ENCODE data around the gene SSUH2.

The SSUH2 gene

DNA sequence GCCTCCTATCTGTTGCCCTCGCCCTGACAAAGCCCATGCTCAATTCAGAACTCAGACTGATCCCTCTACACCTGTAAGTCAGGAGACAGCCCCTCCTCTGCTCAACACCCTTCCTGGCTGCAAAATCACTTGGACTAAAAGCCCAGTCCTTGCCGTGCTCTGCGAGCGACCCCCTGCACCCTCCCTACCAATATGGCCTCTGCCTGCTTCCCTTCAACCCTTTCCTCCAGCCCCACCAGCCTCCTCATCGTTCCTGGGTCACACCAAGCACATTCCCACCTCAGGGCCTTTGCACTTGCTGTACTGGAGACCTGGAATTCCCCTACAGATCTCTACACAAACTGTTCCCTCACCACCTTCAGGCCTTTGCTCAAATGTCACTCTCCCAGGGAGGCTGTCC lies 5.2 kb upstream of the SSUH2 start:
- Histone ChIP-seq H3K4me3 (no peak overlapping the region), H3K27ac (no peak overlapping the region)
- TF ChIP-seq, protein P1, sequence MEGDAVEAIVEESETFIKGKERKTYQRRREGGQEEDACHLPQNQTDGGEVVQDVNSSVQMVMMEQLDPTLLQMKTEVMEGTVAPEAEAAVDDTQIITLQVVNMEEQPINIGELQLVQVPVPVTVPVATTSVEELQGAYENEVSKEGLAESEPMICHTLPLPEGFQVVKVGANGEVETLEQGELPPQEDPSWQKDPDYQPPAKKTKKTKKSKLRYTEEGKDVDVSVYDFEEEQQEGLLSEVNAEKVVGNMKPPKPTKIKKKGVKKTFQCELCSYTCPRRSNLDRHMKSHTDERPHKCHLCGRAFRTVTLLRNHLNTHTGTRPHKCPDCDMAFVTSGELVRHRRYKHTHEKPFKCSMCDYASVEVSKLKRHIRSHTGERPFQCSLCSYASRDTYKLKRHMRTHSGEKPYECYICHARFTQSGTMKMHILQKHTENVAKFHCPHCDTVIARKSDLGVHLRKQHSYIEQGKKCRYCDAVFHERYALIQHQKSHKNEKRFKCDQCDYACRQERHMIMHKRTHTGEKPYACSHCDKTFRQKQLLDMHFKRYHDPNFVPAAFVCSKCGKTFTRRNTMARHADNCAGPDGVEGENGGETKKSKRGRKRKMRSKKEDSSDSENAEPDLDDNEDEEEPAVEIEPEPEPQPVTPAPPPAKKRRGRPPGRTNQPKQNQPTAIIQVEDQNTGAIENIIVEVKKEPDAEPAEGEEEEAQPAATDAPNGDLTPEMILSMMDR (IDR thresholded peaks at IDR 0.05) = no peak
- no peak for DNase-seq (ENCODE audit: low spot score)

DNA sequence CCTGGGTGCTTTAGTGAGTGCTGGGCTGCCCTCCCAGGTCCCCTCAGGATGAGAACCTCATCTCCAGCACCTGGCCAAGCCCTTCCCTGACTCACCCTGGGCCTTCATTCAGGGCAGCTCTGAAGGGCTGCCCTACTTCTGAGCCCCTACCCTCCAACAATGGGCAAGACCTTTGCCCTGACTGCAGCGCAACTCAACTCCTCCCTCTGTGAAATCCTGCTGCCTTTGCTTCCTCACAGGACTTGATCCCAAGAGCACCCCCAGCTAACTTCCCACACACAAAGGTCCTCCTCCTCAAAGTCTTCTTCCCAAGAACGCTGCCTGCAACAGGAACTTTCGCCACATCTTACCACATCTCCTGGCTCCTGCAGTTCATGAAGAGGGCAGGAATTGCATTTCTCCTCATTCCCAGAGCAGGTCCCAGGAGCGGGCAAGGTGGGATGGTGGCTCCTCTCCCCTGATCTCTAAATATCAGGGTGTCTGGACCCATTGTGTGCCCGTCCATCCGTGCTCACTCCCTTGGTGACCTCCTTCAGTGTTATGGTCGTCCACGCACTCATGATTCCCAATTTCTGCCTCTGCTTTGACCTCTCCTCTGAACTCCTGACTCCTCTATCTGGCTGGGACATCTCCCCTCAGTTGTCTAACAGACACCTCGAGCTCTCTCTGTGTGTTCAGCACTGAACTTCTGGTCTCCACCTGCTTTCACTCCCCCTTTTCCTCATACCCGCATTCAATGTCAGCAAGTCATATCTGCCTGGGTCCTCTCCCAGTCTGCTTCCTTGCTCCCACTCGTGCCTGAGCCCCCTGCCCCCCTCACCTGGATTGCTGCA lies 4.5 kb upstream of the SSUH2 start:
- no peak for DNase-seq (ENCODE audit: low spot score)
- TF ChIP-seq, protein P1 (IDR thresholded peaks at IDR 0.05) = no peak
- H3K4me3 ChIP-seq = no peak overlapping the region
- no peak overlapping the region for H3K27ac ChIP-seq

DNA sequence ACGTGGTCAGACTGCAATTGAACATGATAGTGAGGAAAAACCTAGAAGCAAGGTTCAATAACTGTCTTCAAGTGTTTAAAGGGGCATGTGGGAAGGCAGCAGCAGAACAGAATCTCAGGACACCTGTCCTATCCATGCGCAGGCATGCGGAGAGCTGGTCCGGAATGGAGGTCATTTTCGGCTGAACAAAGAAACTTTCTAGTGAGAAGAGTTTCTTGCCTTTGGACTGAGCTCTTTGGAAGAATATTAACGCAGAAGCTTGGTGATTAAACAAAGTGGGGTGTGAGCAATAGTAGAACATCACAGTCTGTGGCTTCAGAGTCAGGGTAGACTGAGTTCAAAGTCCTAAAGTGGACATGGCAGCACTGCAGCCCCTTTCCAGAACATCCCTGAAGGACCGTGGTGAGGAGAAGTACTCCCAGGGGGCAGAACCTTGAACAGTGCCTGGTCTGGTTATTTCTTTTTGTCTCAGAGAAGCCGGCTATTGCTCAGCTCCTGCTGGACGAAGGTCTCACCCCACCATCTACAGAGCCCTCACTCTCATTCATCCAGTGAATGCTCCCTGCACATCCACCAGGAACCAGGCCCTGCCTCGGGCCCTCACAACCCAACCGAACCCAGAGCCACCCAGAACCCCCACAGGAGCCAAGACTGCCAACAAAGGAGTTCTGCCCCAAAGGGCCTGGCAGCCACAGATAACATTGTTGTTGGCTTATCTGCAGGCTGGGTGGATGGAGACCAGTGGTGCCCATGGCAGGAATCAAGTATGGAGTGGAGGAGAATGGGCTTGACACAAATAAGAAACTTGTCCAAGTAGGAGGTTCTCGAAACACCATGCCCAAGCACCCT lies 2.8 kb upstream of the SSUH2 start:
- TF ChIP-seq, protein P1 (IDR thresholded peaks at IDR 0.05) = no peak
- no peak for DNase-seq (ENCODE audit: low spot score)
- no peak overlapping the region for H3K27ac ChIP-seq
- no peak overlapping the region for H3K4me3 ChIP-seq

DNA sequence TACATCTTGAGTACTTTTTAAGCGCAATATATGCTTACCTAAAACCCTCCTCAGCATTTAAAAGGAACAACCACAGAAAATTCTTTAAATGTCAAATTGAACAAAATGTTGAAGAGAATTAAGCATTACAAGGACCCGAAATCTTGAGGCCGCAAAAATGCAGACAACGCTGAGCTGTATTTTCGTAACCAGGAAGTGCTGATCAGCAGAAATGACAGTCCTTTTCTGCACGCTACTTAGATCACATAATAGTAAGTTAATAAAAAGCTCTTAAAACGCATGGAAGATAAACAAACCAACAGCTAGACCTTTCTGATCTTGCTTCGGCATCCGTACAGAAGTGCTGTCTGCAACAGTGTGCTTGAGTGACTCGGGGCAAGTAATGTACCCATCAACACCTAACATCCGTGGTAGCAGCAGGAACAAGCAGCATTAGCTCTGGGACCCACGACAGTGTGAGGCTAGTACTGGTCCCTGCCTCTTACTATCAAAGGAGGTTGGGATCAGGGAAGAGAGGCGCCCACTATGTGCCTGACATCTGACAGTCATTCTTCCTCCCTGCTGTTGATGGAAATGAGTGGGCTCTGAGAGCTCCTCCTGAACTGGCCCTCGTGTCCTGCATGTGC lies 1.8 kb upstream of the SSUH2 start:
- Histone ChIP-seq H3K4me3 (no peak overlapping the region), H3K27ac (no peak overlapping the region)
- TF ChIP-seq, protein P1 (IDR thresholded peaks at IDR 0.05) = no peak
- DNase-seq (ENCODE audit: low spot score) = no peak

DNA sequence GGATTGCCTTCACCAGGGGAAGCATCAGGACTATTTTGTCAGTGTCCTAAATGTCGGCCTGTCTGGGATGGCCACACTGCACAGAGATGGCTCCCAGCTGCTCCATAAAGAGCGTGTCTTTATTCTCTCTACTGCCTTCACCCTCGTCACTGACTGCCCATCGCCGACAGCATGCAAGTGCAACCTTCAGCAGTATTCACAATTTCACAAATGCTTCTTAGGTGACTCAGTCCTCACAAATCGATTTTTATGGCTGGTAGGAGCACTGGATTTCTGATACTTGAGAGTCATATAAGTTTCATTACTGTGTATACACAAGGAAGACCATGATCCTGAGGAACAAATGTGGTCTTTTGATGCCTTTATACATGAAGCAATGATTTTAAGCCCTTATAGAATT lies 1.1 kb upstream of the SSUH2 start:
- DNase-seq (ENCODE audit: low spot score) = no peak
- no peak overlapping the region for H3K27ac ChIP-seq
- H3K4me3 ChIP-seq = no peak overlapping the region
- TF ChIP-seq, protein P1 (IDR thresholded peaks at IDR 0.05) = no peak

DNA sequence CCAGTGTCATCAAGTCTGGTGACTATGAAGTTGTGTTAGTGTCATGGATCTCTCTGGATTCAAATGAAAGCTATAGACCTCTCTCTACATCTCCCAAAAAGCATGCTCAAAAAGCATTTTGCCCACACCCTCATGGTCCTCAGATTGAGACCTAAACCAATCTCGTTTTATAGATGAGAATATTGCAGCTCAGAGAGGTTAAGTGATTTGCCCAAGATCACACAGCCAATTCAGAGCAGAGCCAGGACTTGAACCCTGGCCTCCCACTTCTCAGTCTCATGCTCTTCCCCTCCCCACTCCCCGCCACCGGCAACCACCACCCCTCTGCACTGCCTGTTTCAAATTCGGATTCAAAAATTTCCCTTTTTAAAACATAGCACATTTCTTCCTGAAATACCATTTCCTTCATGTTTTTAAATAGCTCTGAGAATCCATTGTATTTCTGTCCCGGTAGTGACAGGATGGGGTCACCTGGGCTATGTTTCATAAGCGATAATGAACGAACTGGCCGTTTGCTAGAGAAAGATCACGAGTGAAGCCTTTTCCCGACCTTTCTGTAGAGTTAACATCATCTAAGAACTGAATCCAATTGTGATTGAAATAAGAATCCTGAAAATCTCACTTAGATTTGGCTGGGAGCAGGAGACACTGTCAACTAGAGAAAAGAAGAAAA lies 769 bp downstream of the SSUH2 start:
- no peak for DNase-seq (ENCODE audit: low spot score)
- no peak overlapping the region for H3K27ac ChIP-seq
- TF ChIP-seq, protein P1 (IDR thresholded peaks at IDR 0.05) = no peak
- H3K4me3 ChIP-seq = no peak overlapping the region
